Stimulated activated CD8-positive, alpha-beta memory T cell treated with anti-CD3 and anti-CD28 coated beads, Interleukin-15, amount 100 ng/mL, for 48 hours (primary cell): ENCODE results near the gene HOXA6.

Source experiments
- DNase-seq, 2 donors: peaks; one replicate each; pipeline ENCODE4 v3.0.0-alpha.2; 2020; ENCODE audit warnings: low read depth in 2 of 2

The HOXA6 gene

DNA sequence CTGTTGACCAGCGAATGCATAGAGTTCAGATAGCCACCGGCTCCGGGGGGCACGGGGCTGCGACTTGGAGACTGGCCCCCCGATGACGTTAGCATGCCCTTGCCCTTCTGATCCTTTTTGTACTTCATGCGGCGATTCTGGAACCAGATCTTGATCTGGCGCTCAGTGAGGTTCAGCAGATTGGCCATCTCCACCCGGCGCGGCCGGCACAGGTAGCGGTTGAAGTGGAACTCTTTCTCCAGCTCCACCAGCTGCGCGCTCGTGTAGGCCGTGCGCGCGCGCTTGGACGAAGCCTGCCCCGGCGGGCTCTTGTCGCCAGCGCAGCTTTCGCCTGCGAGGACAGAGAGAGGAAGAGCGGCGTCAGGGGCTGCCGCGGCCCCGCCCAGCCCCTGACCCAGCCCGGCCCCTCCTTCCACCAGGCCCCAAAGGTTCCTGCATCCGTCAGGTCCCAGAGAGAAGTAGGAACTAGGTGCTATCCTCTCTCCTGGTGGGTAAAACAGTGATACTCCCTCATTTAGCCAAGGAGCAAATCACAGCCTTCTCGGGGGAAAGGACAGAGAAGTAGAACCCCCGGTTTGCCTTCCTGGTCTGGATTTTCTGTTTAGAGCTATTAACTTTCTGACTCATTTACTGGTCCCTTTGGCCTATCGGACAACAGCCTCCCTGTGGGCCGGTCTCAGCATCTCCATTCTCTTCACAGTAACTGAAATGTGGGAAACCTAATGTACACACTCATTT, 39.0 kb downstream of the HOXA6 start:
- DNase-seq, result no peak

DNA sequence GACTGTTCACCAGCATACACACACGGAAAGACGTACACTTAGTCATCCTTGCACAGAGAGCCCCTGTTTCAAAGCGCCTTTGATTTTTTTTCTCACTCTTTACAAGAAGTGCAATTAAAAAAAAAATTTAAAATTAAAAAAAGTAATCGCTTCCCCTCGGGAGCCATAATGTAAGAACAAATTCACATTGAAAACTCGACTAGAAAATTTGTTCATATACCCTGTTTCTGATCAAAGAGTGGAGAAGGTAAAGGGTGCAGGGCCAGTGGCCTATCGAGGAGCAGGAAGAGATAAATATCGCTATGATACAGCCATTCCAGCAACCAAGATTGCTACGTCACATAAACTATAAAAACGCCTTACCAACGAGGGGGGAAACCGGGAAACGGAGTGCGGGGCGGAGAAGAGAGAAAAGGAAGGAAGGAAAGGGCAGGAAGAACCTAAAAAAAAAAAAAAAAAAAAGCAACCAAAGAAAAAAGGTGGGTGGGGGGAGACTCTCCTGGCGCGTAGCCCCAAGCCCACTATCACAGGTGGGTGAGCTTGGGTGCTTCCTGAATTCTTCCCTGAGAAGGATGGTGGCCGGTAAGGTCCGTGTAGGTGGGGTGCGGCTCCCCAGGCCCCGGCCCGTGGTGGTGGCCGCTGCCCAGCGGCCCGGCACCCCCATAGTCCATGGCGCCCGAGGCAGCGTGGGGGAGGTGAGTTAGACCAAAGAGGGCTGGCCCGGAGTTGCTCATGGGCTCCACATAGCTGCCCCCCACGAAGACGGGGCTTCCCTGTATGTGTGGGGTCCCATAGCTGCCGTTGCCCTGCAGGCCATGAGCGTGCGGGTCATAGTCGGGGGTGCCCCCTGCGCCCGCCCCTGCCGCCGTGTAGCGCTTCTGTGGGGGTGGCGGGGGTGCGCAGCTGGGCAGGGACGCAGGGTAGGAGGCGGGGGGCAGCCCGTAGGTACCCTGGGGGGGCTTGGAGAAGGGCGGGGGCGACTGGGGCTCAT, 39.9 kb downstream of the HOXA6 start:
- DNase-seq, result no peak

DNA sequence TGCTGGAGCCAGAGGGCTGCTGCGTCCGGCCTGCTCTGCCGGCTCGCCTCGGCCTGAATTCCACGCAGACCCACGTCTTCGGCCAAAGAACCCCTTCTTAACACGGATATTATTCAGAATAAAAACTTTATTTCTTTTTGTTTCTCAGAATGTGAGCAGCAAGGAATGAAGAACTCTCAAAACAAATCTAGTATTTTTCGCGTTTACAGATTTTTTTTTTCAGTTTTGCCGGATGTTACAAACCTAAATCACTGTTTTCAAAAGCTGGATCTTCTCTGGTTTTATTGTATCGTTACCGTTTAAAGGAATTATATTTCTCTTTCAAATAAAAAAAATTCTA, 40.7 kb downstream of the HOXA6 start:
- no peak for DNase-seq

DNA sequence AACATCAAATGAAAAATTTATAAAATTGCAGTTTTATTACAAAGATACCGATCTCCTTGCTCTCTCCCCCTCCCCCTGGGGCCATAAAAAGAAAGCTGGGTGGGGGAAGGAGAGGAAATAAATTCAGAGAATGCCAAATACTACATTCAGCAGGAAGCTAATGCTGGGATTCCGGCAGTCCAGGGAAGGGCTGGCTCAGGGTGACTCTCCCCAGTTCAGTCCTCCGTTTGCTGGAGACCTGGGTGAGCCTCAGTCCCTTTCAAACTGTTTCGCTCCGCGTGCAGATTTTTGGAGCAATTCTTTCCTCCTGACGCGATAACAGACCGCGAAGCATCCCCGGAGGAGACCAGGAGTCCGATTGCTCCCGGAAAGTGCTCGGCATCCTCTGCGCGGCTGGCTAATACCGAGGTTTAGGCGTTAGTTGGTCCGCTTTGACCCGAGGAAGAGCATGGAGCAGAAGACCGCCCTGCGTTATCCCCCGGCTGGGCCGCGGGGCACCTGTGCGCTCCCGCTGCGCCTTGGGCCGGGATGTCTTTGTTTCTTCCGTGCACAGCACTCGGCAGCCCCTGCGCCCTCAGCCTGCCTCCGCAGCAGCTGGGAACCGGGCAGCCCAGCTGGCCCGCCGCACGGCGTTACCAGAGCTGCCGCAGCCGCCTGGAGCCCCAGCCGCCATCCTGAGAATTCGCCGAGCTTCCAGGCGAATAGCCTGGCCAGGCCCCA, 41.2 kb downstream of the HOXA6 start:
- DNase-seq, result no peak

GRCh38 chr7:27105301-27106031, 42.1 kb downstream of the HOXA6 start:
- no peak for DNase-seq

- DNase-seq, result no peak
Measured at GRCh38 chr7:27104341-27105058, 43.1 kb downstream of the HOXA6 start.

DNA sequence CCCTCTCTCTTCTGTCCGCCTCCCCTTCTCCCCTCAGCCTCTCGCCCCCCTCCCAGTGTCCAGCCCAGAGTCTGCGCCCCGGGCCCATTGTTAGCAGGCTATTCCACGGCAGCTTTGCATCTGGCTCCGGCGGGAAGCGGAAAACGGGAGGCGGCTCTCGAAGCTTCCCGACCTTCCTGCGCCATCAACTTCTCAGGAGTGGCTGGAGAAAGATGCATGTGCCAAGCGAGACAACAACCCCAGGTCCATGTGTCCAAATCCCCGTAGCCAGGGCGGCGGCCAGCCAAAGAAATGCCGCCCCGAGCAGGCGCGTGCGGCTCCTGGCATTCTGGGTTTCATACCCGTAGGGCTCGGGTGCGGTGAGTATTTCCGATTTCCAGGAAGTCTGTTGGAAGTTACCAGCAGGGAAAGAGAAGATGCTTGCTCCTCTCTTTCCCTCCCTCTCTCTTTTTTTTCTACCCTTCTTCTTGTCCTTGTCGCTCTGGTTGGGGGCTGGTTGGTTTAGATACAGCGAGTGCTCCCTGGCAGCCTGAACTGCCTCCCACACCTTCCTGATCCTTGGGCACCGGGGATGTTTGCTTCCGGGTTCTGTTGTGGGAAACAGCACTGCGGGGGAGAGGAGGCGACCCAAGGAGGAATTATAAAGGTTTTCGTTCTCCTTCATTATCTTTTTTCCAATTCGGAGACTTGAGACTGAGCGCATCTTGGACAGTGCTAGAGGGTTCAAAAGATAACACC, 43.9 kb downstream of the HOXA6 start:
- DNase-seq, result no peak

- no peak for DNase-seq
Measured at GRCh38 chr7:27102581-27103442, 44.8 kb downstream of the HOXA6 start, which contains the start of gene HOXA2. Gene HOXA2 (minus strand): TSS chr7:27102683. CDS start chr7:27102500, 183 bp downstream.

DNA sequence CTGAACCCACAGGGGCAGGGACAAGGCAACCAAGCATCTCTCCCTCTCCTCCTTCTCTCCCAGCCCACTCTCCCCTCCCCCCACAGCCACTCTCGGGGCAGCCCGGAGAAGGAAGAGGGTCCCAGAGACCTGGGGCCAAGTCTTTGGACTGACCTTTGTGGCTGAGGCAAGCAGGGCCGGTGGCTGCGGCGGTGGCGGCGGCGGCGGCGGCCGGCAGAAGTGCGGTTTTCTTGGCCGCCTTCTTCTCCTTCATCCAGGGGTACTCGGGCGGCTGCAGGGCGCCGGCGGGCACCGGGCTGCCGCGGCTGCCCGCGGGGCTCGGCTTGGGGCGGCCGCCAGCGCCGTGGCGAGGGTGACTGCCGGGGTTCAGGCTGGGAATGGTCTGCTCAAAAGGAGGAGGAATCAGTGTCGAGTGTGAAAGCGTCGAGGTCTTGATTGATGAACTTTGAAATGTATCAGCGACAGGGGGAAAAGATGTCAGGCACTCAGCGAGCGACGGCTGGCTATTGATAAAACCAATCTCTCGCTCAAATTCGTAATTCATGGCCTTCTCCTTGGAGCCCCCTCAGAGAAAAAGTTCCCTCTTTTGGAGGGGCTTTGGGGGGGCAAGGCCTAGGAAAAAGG, 45.5 kb downstream of the HOXA6 start:
- DNase-seq, result no peak

GRCh38 chr7:27101171-27101956, 46.2 kb downstream of the HOXA6 start:
- DNase-seq, result no peak

- DNase-seq, result no peak
Measured at GRCh38 chr7:27100694-27101170, 46.8 kb downstream of the HOXA6 start.

GRCh38 chr7:27099453-27100370, 47.9 kb downstream of the HOXA6 start:
- DNase-seq, result no peak

DNA sequence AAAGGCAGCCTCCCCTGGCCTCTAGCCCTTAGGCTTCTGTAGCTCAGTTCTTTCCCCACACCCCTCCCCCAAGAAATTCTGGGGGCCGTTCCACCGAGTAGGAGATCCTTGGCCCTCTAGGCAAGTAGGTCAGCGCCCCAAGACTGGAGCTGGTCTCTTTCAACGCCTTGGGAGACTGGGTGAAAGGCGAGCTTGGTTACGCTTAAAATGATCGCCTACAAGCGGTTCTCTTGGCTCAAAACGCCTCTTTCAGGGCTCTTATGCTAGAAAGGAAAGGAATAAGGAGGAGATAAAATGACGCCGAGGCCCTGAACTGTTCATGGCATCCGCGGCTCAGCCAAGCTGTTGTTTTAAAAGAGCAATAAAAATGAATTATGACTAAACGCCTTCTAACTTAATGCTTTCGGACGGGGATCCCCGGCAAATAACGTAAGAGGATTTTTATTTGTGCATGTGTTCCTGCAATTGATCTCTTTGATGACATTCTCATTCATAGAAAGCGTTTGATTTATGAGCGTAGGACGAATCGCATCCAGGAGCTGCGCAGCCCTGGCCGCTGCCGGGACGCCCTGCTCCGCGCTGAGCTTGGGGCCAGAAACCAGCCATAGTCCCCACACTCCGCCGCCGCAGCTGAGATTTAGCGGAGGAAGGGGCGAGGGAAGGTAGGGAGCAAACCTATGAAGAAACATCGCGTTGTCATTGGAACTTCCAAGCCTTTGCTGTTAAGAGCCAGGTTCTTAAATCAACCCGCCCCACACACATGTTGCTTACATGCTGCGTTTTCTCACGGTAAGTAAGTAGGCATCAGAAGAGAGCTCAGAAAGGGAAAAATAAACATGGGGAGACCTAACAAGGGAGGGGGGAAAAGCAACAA, 48.8 kb downstream of the HOXA6 start:
- DNase-seq, result no peak

DNA sequence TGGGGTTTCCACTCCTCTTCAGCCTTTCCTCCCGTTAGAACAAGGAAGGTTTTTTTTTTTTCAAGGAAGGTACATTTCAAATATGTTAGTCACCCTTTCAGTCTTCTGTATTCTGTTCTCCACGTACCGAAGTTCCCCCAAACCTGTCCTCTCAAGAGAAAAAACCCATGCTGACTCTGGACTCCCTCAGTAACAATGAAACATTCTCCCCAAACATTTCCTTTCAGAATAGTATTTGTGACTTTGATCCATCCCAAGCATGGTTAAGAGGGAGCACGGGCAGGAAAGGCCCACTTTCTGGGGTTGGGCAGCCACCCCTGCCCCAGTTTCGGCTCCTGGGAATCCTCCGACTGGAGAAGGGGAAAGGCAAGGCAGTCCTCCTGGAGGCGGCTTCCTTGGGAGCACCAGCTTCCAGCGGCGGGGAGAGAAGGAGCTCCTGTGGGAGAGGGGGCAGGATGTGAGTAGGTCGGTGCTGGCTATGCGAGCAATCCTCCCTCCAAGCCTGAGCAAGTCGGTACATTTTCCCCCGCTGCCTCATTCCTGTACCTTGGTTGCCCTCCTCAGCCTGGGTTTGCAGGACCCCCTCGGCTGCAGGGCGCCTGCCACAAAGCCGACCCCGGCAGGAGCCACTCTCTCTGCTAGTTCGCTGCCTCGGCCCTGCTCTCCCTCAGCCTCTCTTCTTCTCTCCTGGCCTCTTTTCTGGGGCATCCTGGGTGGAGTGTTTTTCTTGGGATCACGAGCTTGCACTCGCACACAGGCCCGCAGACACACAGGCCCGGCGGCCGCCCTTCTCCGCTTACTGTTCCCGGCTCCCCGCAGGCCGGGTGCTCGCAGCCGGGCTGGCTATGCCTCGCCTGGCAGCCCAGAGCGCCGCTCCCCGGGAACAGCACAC, 49.6 kb downstream of the HOXA6 start:
- no peak for DNase-seq
